ENCODE measurements around the gene GFOD1. TPM values are rescaled to one million over a fixed set of nuclear protein-coding genes. Genes with fewer than 3 reads are reported as not detected.
A peak's percentile ranks its signal among the peaks of the same experiment; 100 is the strongest.

GFOD1 gene
- total RNA-seq, 1 donor from 2014 or later = 20.2 TPM

- ATAC-seq = no peak
- intact Hi-C loops (cut with DNase I) = no loop called here
- peaks cover 21% of the 10 kb centered on the region for H3K4me1 ChIP-seq
Observed at GRCh38 chr6:13368079-13368730, 119.2 kb downstream of the GFOD1 start.

DNA sequence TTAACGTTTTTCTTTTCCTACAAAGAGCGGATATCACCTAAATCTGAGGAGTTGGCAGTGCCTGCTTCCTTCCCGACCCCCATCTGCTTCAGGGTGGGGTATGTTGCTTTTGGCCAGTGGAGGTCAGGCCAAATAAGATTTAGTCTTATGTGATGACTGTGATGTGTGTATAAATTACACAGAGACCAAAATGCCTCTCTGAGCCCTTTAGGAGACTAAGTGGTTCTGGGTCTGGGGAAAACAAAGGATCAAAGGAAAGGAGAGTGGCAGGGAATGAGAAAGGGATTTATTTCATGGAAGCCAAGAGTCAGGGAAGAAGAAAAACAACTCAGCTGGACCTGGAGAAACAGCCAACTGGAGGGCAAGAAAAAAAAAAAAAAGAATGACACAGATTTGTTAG lies 120.0 kb downstream of the GFOD1 start:
- Histone ChIP-seq H3K36me3 (peaks cover 18% of the 10 kb centered on the region), H3K4me3 (no peak overlapping the region), H3K9me3 (no peaks in the 10 kb centered on the region), H3K27ac (peak overlapping the region; percentile 4), H3K27me3 (ENCODE audit: low read depth) (no peaks in the 10 kb centered on the region), H3K4me1 (peaks cover 13% of the 10 kb centered on the region)
- intact Hi-C loops (cut with DNase I) = no loop called here
- ATAC-seq (no peak), DNase-seq (no peak)
- TF ChIP-seq CTCF (IDR thresholded peaks at IDR 0.05) = no peak

More at GRCh38 chr6:13368079-13368730, 119.2 kb downstream of the GFOD1 start:
- no peaks in the 10 kb centered on the region for H3K9me3 ChIP-seq
- no peak for TF ChIP-seq CTCF (IDR thresholded peaks at IDR 0.05)
- DNase-seq = no peak
- no peaks in the 10 kb centered on the region for H3K27me3 ChIP-seq (ENCODE audit: low read depth)
- no peak overlapping the region for H3K27ac ChIP-seq
- H3K4me3 ChIP-seq = no peak overlapping the region
- peaks cover 18% of the 10 kb centered on the region for H3K36me3 ChIP-seq

GRCh38 chr6:13365320-13365719 lies 122.1 kb downstream of the GFOD1 start:
- intact Hi-C loops (cut with DNase I) = no loop called here
- DNase-seq (no peak), ATAC-seq (no peak)
- Histone ChIP-seq H3K4me3 (no peak overlapping the region), H3K27me3 (ENCODE audit: low read depth) (no peaks in the 10 kb centered on the region), H3K36me3 (peaks cover 18% of the 10 kb centered on the region), H3K4me1 (peaks cover 21% of the 10 kb centered on the region), H3K27ac (no peak overlapping the region), H3K9me3 (no peaks in the 10 kb centered on the region)
- no peak for TF ChIP-seq CTCF (IDR thresholded peaks at IDR 0.05)

- DNase-seq = no peak
- Histone ChIP-seq H3K27ac (no peak overlapping the region), H3K27me3 (ENCODE audit: low read depth) (no peaks in the 10 kb centered on the region), H3K4me3 (no peak overlapping the region), H3K36me3 (peaks cover 18% of the 10 kb centered on the region), H3K4me1 (peaks cover 24% of the 10 kb centered on the region), H3K9me3 (no peaks in the 10 kb centered on the region)
- no peak for ATAC-seq
- TF ChIP-seq CTCF (IDR thresholded peaks at IDR 0.05) = no peak
- intact Hi-C loops (cut with DNase I) = no loop called here
Observed at GRCh38 chr6:13364842-13365241, 122.6 kb downstream of the GFOD1 start.

- H3K27ac ChIP-seq = no peak overlapping the region
- TF ChIP-seq CTCF (IDR thresholded peaks at IDR 0.05) = no peak
- DNase-seq = no peak
- peaks cover 15% of the 10 kb centered on the region for H3K4me1 ChIP-seq
- intact Hi-C loops (cut with DNase I) = no loop called here
- no peak overlapping the region for H3K4me3 ChIP-seq
- no peak for ATAC-seq
- H3K36me3 ChIP-seq = peaks cover 18% of the 10 kb centered on the region
- no peaks in the 10 kb centered on the region for H3K27me3 ChIP-seq (ENCODE audit: low read depth)
- no peaks in the 10 kb centered on the region for H3K9me3 ChIP-seq
Observed at GRCh38 chr6:13362412-13362811, 125.0 kb downstream of the GFOD1 start.

Measured in lower lobe of right lung (tissue), 2 donors.